HepG2 (cell line): ENCODE measurements around the gene LRRC34. TPM values are rescaled to one million over a fixed set of nuclear protein-coding genes. Genes with fewer than 3 reads are reported as not detected.

Experiments used
- CEBPB ChIP-seq: IDR thresholded peaks from 2 replicates; pipeline ENCODE4 v1.6.1; 2011; ENCODE audit warnings: low read depth, low read length, improper control_type of control experiment, borderline replicate concordance
- HMG20B ChIP-seq: conservative IDR thresholded peaks from 2 replicates; pipeline ENCODE4 v1.6.1; 2016; ENCODE audit warnings: missing genetic modification reagents, missing compliant biosample characterization
- HOXA5 ChIP-seq: sonication (generic); formaldehyde crosslinking; IDR thresholded peaks from 2 replicates; pipeline ENCODE4 v1.4.0; 2020; ENCODE audit warnings: missing genetic modification reagents
- JUNB ChIP-seq: sonication (generic); formaldehyde crosslinking; IDR thresholded peaks from 2 replicates; pipeline ENCODE4 v1.8.0; 2022; ENCODE audit warnings: missing genetic modification reagents, mild to moderate bottlenecking, borderline replicate concordance
- KDM6A ChIP-seq: IDR thresholded peaks from 2 replicates; pipeline ENCODE4 v1.6.1; 2016; ENCODE audit warnings: low read depth
- MEF2D ChIP-seq: sonication (generic); formaldehyde crosslinking; IDR thresholded peaks from 2 replicates; pipeline ENCODE4 v1.5.1; 2020; ENCODE audit warnings: mild to moderate bottlenecking, missing genetic modification reagents
- MEIS2 ChIP-seq: sonication (generic); formaldehyde crosslinking; IDR thresholded peaks from 2 replicates; pipeline ENCODE4 v1.9.0; 2021; ENCODE audit warnings: mild to moderate bottlenecking, missing genetic modification reagents
- NFE2L2 ChIP-seq: fragments of 150-350 bp; IDR thresholded peaks from 2 replicates; pipeline ENCODE4 v1.6.1; 2014; ENCODE audit warnings: low read length
- NFYB ChIP-seq: sonication (generic); formaldehyde crosslinking; IDR thresholded peaks from 2 replicates; pipeline ENCODE4 v1.4.0; 2020; ENCODE audit warnings: missing genetic modification reagents
- NFYC ChIP-seq: IDR thresholded peaks from 2 replicates; pipeline ENCODE4 v1.6.1; 2016; ENCODE audit warnings: missing genetic modification reagents, missing compliant biosample characterization
- SATB2 ChIP-seq: sonication (generic); formaldehyde crosslinking; IDR thresholded peaks from 2 replicates; pipeline ENCODE4 v1.5.0; 2020; ENCODE audit warnings: missing genetic modification reagents
- TBP ChIP-seq: sonication (generic); formaldehyde crosslinking; IDR thresholded peaks from 2 replicates; pipeline ENCODE4 v1.5.0; 2020; ENCODE audit warnings: missing genetic modification reagents
- polyA plus RNA-seq, 8 experiments: library from polyadenylated mRNA; depleted of rRNA in 3 of 8; stranded (reverse) in 7 of 8; unstranded in 1 of 8; fragments of >200 nt; fragmentation: Illumina TruSeq in 4 of 8; extraction: Trizol in 4 of 8; gene quantifications; 2 replicates each; pipeline versions ENCODE4 v1.2.1 to v1.2.3, GENCODE V29; 2011 to 2016; ENCODE audit warnings: low read depth in 4 of 8, missing spikeins in 1 of 8, mixed read lengths in 1 of 8; ENCODE audit not compliant: insufficient read depth in 1 of 8
- total RNA-seq, 5 experiments: library from RNA; depleted of rRNA; stranded (reverse); fragments of >200 nt; fragmentation: Illumina TruSeq; extraction: Trizol; gene quantifications; 2 replicates each; pipeline ENCODE4 v1.2.3, GENCODE V29; 2016; ENCODE audit warnings: low read depth in 1 of 5
- TF ChIP-seq, protein P1 (sequence below): sonication (generic); formaldehyde crosslinking; IDR thresholded peaks from 2 replicates; pipeline ENCODE4 v1.4.0; 2020; ENCODE audit warnings: missing genetic modification reagents
- TF ChIP-seq, protein P2 (sequence below): sonication (generic); formaldehyde crosslinking; IDR thresholded peaks from 2 replicates; pipeline ENCODE4 v1.5.1; 2020; ENCODE audit warnings: mild to moderate bottlenecking, missing genetic modification reagents, moderate library complexity
- TF ChIP-seq, protein P3 (sequence below): IDR thresholded peaks from 2 replicates; pipeline ENCODE4 v1.6.1; 2012; ENCODE audit warnings: inconsistent platforms
- TF ChIP-seq, protein P4 (sequence below): IDR thresholded peaks from 2 replicates; pipeline ENCODE4 v1.6.1; 2016; ENCODE audit warnings: mild to moderate bottlenecking
- TF ChIP-seq, protein P5 (sequence below): sonication (generic); formaldehyde crosslinking; conservative IDR thresholded peaks from 2 replicates; pipeline ENCODE4 v1.4.0; 2020; ENCODE audit warnings: missing genetic modification reagents

LRRC34 gene
- total and polyA plus RNA-seq, 2 of the 13 experiments (the other 11 are each of a cell fraction or from before 2014, with no cell fraction given), result not detected

DNA sequence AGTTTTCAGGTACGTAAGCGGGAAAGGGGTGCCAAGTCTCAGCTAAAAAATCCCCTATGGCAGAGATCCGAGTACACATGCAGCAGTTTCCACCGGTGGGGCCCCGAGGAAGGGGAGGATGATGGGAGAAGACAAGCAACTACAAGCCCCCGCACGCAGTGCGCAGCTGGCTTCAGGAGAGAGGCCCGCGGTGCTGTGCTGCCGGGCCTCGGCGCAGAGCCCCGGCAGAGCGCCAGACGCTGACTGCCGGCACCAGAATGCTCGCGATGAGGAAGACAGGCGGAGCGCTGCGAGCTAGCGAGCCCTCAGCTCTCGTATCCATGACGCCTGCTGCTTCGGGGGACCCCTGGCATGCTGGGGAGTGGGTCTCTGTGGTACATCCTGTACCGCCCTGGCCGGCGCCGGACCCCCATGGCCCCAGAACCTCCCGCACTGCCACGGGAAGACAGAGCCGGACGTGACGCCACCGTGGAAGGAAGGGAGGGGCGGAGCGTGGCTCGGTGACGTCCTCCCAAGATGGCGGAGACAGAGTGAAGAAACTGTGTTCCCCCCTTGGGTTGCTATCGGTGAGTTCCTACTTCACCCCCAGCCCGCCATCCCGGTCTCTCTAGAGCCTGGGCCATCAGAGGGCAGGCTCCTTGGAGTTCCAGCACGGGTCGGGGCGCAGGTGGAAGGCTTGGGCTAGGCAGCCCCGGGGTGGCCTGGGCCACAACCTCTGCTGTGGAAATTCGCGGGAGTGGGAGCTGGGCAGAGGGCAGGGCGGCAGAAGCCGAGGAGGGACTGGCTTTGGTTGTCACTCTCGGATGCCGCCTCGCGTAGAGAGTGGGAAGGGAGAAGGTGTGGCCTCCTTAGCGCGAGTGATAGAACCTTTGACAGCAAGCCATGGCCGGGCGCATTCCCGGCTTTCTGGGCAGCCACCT, 39.5 kb downstream of the LRRC34 start, which contains the start of gene MYNN (continued):
- TF ChIP-seq, protein P1, sequence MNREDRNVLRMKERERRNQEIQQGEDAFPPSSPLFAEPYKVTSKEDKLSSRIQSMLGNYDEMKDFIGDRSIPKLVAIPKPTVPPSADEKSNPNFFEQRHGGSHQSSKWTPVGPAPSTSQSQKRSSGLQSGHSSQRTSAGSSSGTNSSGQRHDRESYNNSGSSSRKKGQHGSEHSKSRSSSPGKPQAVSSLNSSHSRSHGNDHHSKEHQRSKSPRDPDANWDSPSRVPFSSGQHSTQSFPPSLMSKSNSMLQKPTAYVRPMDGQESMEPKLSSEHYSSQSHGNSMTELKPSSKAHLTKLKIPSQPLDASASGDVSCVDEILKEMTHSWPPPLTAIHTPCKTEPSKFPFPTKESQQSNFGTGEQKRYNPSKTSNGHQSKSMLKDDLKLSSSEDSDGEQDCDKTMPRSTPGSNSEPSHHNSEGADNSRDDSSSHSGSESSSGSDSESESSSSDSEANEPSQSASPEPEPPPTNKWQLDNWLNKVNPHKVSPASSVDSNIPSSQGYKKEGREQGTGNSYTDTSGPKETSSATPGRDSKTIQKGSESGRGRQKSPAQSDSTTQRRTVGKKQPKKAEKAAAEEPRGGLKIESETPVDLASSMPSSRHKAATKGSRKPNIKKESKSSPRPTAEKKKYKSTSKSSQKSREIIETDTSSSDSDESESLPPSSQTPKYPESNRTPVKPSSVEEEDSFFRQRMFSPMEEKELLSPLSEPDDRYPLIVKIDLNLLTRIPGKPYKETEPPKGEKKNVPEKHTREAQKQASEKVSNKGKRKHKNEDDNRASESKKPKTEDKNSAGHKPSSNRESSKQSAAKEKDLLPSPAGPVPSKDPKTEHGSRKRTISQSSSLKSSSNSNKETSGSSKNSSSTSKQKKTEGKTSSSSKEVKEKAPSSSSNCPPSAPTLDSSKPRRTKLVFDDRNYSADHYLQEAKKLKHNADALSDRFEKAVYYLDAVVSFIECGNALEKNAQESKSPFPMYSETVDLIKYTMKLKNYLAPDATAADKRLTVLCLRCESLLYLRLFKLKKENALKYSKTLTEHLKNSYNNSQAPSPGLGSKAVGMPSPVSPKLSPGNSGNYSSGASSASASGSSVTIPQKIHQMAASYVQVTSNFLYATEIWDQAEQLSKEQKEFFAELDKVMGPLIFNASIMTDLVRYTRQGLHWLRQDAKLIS (CRISPR knock-in tag), result 0 out of 2 replicates have a peak, but pooled peaks have one; percentile 29
- no peak for TF ChIP-seq JUNB
- TF ChIP-seq CEBPB, result peak; percentile 16; the same call in 1 of the 2 replicates
- TF ChIP-seq, protein P2, sequence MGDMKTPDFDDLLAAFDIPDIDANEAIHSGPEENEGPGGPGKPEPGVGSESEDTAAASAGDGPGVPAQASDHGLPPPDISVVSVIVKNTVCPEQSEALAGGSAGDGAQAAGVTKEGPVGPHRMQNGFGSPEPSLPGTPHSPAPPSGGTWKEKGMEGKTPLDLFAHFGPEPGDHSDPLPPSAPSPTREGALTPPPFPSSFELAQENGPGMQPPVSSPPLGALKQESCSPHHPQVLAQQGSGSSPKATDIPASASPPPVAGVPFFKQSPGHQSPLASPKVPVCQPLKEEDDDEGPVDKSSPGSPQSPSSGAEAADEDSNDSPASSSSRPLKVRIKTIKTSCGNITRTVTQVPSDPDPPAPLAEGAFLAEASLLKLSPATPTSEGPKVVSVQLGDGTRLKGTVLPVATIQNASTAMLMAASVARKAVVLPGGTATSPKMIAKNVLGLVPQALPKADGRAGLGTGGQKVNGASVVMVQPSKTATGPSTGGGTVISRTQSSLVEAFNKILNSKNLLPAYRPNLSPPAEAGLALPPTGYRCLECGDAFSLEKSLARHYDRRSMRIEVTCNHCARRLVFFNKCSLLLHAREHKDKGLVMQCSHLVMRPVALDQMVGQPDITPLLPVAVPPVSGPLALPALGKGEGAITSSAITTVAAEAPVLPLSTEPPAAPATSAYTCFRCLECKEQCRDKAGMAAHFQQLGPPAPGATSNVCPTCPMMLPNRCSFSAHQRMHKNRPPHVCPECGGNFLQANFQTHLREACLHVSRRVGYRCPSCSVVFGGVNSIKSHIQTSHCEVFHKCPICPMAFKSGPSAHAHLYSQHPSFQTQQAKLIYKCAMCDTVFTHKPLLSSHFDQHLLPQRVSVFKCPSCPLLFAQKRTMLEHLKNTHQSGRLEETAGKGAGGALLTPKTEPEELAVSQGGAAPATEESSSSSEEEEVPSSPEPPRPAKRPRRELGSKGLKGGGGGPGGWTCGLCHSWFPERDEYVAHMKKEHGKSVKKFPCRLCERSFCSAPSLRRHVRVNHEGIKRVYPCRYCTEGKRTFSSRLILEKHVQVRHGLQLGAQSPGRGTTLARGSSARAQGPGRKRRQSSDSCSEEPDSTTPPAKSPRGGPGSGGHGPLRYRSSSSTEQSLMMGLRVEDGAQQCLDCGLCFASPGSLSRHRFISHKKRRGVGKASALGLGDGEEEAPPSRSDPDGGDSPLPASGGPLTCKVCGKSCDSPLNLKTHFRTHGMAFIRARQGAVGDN, result peak; percentile 94
- TF ChIP-seq SATB2 (CRISPR knock-in tag), result peak; percentile 54; the same call in 1 of the 2 replicates
- peak; percentile 30; the same call in 1 of the 2 replicates for TF ChIP-seq MEIS2 (CRISPR knock-in tag)
- peak; percentile 85; the same call in 1 of the 2 replicates for TF ChIP-seq TBP (CRISPR knock-in tag)
- 0 out of 2 replicates have a peak, but pooled peaks have one; percentile 50 for TF ChIP-seq MEF2D (CRISPR knock-in tag)
- TF ChIP-seq, protein P3, sequence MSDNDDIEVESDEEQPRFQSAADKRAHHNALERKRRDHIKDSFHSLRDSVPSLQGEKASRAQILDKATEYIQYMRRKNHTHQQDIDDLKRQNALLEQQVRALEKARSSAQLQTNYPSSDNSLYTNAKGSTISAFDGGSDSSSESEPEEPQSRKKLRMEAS, result peak; percentile 69
- TF ChIP-seq KDM6A (CRISPR knock-in tag), result no peak
- no peak for TF ChIP-seq HMG20B (CRISPR knock-in tag)
- TF ChIP-seq, protein P4, sequence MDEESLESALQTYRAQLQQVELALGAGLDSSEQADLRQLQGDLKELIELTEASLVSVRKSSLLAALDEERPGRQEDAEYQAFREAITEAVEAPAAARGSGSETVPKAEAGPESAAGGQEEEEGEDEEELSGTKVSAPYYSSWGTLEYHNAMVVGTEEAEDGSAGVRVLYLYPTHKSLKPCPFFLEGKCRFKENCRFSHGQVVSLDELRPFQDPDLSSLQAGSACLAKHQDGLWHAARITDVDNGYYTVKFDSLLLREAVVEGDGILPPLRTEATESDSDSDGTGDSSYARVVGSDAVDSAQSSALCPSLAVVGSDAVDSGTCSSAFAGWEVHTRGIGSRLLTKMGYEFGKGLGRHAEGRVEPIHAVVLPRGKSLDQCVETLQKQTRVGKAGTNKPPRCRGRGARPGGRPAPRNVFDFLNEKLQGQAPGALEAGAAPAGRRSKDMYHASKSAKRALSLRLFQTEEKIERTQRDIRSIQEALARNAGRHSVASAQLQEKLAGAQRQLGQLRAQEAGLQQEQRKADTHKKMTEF (CRISPR knock-in tag), result peak; percentile 90
- peak; percentile 24; the same call in 1 of the 2 replicates for TF ChIP-seq NFYB
- TF ChIP-seq NFYC (CRISPR knock-in tag), result 0 out of 2 replicates have a peak, but pooled peaks have one; percentile 19
- TF ChIP-seq, protein P5, sequence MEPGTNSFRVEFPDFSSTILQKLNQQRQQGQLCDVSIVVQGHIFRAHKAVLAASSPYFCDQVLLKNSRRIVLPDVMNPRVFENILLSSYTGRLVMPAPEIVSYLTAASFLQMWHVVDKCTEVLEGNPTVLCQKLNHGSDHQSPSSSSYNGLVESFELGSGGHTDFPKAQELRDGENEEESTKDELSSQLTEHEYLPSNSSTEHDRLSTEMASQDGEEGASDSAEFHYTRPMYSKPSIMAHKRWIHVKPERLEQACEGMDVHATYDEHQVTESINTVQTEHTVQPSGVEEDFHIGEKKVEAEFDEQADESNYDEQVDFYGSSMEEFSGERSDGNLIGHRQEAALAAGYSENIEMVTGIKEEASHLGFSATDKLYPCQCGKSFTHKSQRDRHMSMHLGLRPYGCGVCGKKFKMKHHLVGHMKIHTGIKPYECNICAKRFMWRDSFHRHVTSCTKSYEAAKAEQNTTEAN (CRISPR knock-in tag), result peak; percentile 77
- peak; percentile 23; the same call in 1 of the 2 replicates for TF ChIP-seq HOXA5 (CRISPR knock-in tag)
- no peak for TF ChIP-seq NFE2L2
